Loucy (cell line): ENCODE results near the gene FOXJ3.

Experiments
- H2AFZ ChIP-seq: fragments of 200-600 bp; sonication (generic); 2 replicates; pipeline ENCODE4 v1.6.0; 2016; ENCODE audit warnings: antibody characterized with exemption, mild to moderate bottlenecking, low read length, moderate library complexity
- H3F3A ChIP-seq: fragments of 200-600 bp; 2 replicates; pipeline ENCODE4 v1.6.0; 2016; ENCODE audit warnings: antibody characterized with exemption, low read depth, mild to moderate bottlenecking
- H3K27me3 ChIP-seq: fragments of 200-600 bp; sonication (generic); 2 replicates; pipeline ENCODE4 v1.6.1; 2014; ENCODE audit warnings: low read length, mild to moderate bottlenecking; ENCODE audit not compliant: insufficient read depth, poor library complexity, severe bottlenecking
- H3K36me3 ChIP-seq: fragments of 200-600 bp; sonication (generic); 2 replicates; pipeline ENCODE4 v1.6.1; 2016; ENCODE audit warnings: low read length; ENCODE audit not compliant: insufficient read depth
- H3K4me1 ChIP-seq: fragments of 200-600 bp; sonication (generic); 2 replicates; pipeline ENCODE4 v1.5.1; 2014; ENCODE audit warnings: low read length, mild to moderate bottlenecking; ENCODE audit not compliant: insufficient read depth, poor library complexity, severe bottlenecking
- H3K4me2 ChIP-seq: fragments of 200-600 bp; sonication (generic); 2 replicates; pipeline ENCODE4 v1.6.0; 2014; ENCODE audit warnings: antibody characterized with exemption, low read length, low read depth, mild to moderate bottlenecking; ENCODE audit not compliant: poor library complexity, severe bottlenecking
- H3K4me3 ChIP-seq: fragments of 200-600 bp; sonication (generic); 2 replicates; pipeline ENCODE4 v1.5.1; 2014; ENCODE audit warnings: low read length, mild to moderate bottlenecking, mixed read lengths; ENCODE audit not compliant: poor library complexity, severe bottlenecking
- H3K79me2 ChIP-seq: fragments of 200-600 bp; sonication (generic); 2 replicates; pipeline ENCODE4 v1.6.1; 2014; ENCODE audit warnings: low read length; ENCODE audit not compliant: insufficient read depth
- H3K9ac ChIP-seq: fragments of 200-600 bp; sonication (generic); 2 replicates; pipeline ENCODE4 v1.6.0; 2014; ENCODE audit warnings: mild to moderate bottlenecking, low read depth, low read length, moderate library complexity; ENCODE audit not compliant: poor library complexity, severe bottlenecking
- H3K9me2 ChIP-seq: fragments of 200-600 bp; sonication (generic); replicated peaks from 2 replicates; pipeline ENCODE4 v1.6.1; 2016; ENCODE audit warnings: low read depth, low read length, mixed read lengths
- H3K9me3 ChIP-seq: fragments of 200-600 bp; sonication (generic); 2 replicates; pipeline ENCODE4 v1.6.1; 2014; ENCODE audit warnings: mild to moderate bottlenecking, antibody characterized with exemption, low read length, low read depth; ENCODE audit not compliant: insufficient read depth
- H4K20me1 ChIP-seq: fragments of 200-600 bp; sonication (generic); 2 replicates; pipeline ENCODE4 v1.6.0; 2014; ENCODE audit warnings: antibody characterized with exemption, low read length, mild to moderate bottlenecking; ENCODE audit not compliant: insufficient read depth, poor library complexity, severe bottlenecking
- EZH2phosphoT487 ChIP-seq: fragments of 200-600 bp; IDR thresholded peaks from 2 replicates; pipeline ENCODE4 v1.6.1; 2018; ENCODE audit warnings: antibody characterized with exemption, mild to moderate bottlenecking, moderate library complexity, borderline replicate concordance
- TF ChIP-seq, protein P1 (sequence below): fragments of 200-600 bp; sonication (generic); conservative IDR thresholded peaks from 2 replicates; pipeline ENCODE4 v1.5.1; 2014; ENCODE audit warnings: mild to moderate bottlenecking, antibody characterized with exemption, low read length

Gene FOXJ3

GRCh38 chr1:42258218-42258617, 76.8 kb downstream of the FOXJ3 start:
- peaks cover 12% of the 10 kb centered on the region; the same call in 1 of the 2 replicates for H3K36me3 ChIP-seq
- H3K4me1 ChIP-seq = peaks cover 21% of the 10 kb centered on the region
- H3K4me2 ChIP-seq = no peak overlapping the region
- no peaks in the 10 kb centered on the region for H3K9me2 ChIP-seq
- H3K9ac ChIP-seq = no peak overlapping the region
- TF ChIP-seq, protein P1, sequence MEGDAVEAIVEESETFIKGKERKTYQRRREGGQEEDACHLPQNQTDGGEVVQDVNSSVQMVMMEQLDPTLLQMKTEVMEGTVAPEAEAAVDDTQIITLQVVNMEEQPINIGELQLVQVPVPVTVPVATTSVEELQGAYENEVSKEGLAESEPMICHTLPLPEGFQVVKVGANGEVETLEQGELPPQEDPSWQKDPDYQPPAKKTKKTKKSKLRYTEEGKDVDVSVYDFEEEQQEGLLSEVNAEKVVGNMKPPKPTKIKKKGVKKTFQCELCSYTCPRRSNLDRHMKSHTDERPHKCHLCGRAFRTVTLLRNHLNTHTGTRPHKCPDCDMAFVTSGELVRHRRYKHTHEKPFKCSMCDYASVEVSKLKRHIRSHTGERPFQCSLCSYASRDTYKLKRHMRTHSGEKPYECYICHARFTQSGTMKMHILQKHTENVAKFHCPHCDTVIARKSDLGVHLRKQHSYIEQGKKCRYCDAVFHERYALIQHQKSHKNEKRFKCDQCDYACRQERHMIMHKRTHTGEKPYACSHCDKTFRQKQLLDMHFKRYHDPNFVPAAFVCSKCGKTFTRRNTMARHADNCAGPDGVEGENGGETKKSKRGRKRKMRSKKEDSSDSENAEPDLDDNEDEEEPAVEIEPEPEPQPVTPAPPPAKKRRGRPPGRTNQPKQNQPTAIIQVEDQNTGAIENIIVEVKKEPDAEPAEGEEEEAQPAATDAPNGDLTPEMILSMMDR = no peak
- TF ChIP-seq EZH2phosphoT487 = no peak
- no peak overlapping the region for H3K4me3 ChIP-seq
- no peaks in the 10 kb centered on the region for H3K27me3 ChIP-seq
- H3K79me2 ChIP-seq = peaks cover 71% of the 10 kb centered on the region
- no peaks in the 10 kb centered on the region for H3K9me3 ChIP-seq
- peaks cover 33% of the 10 kb centered on the region for H4K20me1 ChIP-seq
- H3F3A ChIP-seq = no peaks in the 10 kb centered on the region
- H2AFZ ChIP-seq = no peak overlapping the region

GRCh38 chr1:42251042-42251441, 84.0 kb downstream of the FOXJ3 start:
- no peaks in the 10 kb centered on the region for H3K27me3 ChIP-seq
- no peaks in the 10 kb centered on the region for H3K9me3 ChIP-seq
- H3K4me3 ChIP-seq = no peak overlapping the region
- no peak overlapping the region for H3K9ac ChIP-seq
- no peaks in the 10 kb centered on the region for H3K9me2 ChIP-seq
- peaks cover 5% of the 10 kb centered on the region for H3K4me1 ChIP-seq
- peaks cover 21% of the 10 kb centered on the region for H3K36me3 ChIP-seq
- TF ChIP-seq EZH2phosphoT487 = no peak
- TF ChIP-seq, protein P1 = no peak
- H3K79me2 ChIP-seq = peaks cover 55% of the 10 kb centered on the region
- H2AFZ ChIP-seq = no peak overlapping the region
- H4K20me1 ChIP-seq = peaks cover 22% of the 10 kb centered on the region
- no peaks in the 10 kb centered on the region for H3F3A ChIP-seq
- no peak overlapping the region for H3K4me2 ChIP-seq

DNA sequence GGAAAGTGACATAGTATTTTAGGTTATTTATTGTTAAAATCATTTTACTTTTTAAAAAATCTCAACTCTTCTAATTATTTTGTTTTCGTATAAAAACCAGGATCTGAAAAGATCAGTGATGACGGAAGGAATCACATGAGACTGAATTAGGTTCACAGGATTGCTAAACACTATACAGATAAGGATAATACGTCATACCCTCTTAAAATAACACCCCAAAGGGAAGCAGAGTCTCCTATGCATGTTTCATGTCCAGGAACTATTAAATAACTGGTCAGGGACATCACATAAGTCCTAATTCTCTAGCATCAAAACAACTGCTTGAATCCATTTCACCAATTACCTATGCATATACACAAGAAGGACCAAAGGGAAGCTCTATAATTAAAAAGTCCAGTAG, 84.9 kb downstream of the FOXJ3 start:
- Histone ChIP-seq H3K9me3 (no peaks in the 10 kb centered on the region), H3K79me2 (peaks cover 55% of the 10 kb centered on the region)
- TF ChIP-seq EZH2phosphoT487 = no peak
- TF ChIP-seq, protein P1 = no peak

More for the DNA sequence above, 84.9 kb downstream of the FOXJ3 start:
- H3K4me2 ChIP-seq = no peak overlapping the region
- H4K20me1 ChIP-seq = peaks cover 30% of the 10 kb centered on the region
- no peaks in the 10 kb centered on the region for H3K27me3 ChIP-seq
- H3K4me1 ChIP-seq = peaks cover 5% of the 10 kb centered on the region
- H2AFZ ChIP-seq = no peak overlapping the region
- no peak overlapping the region for H3K4me3 ChIP-seq
- peaks cover 21% of the 10 kb centered on the region for H3K36me3 ChIP-seq
- H3K9me2 ChIP-seq = no peaks in the 10 kb centered on the region
- no peaks in the 10 kb centered on the region for H3F3A ChIP-seq
- no peak overlapping the region for H3K9ac ChIP-seq
